ENCODE data around the gene SLC45A1.

The SLC45A1 gene

GRCh38 chr1:8329858-8330257, 11.9 kb downstream of the SLC45A1 start:
- H3K4me2 ChIP-seq (ENCODE audit: low read length): no peak overlapping the region
- H3K9ac ChIP-seq (ENCODE audit: low read depth, low read length): no peak overlapping the region
- no peaks in the 10 kb centered on the region for H3K36me3 ChIP-seq (ENCODE audit: insufficient read depth, low read length)
- H3K27me3 ChIP-seq (ENCODE audit: control insufficient read depth, insufficient read depth, low read length): no peaks in the 10 kb centered on the region
- H3K4me1 ChIP-seq (ENCODE audit: control insufficient read depth, insufficient read depth, low read length): peaks cover 2% of the 10 kb centered on the region
- H3K4me3 ChIP-seq (ENCODE audit: low read length): no peak overlapping the region
- no peaks in the 10 kb centered on the region for H3K9me3 ChIP-seq (replicated peaks; ENCODE audit: low read length)

GRCh38 chr1:8330271-8331125, 12.6 kb downstream of the SLC45A1 start:
- Histone ChIP-seq H3K9ac (ENCODE audit: low read depth, low read length) (no peak overlapping the region), H3K4me1 (ENCODE audit: control insufficient read depth, insufficient read depth, low read length) (peaks cover 2% of the 10 kb centered on the region), H3K9me3 (replicated peaks; ENCODE audit: low read length) (no peaks in the 10 kb centered on the region), H3K36me3 (ENCODE audit: insufficient read depth, low read length) (no peaks in the 10 kb centered on the region), H3K4me2 (ENCODE audit: low read length) (no peak overlapping the region), H3K4me3 (ENCODE audit: low read length) (no peak overlapping the region), H3K27me3 (ENCODE audit: control insufficient read depth, insufficient read depth, low read length) (no peaks in the 10 kb centered on the region)

- Histone ChIP-seq H3K4me2 (ENCODE audit: low read length) (no peak overlapping the region), H3K27me3 (ENCODE audit: control insufficient read depth, insufficient read depth, low read length) (no peaks in the 10 kb centered on the region), H3K36me3 (ENCODE audit: insufficient read depth, low read length) (no peaks in the 10 kb centered on the region), H3K4me3 (ENCODE audit: low read length) (no peak overlapping the region), H3K9me3 (replicated peaks; ENCODE audit: low read length) (no peaks in the 10 kb centered on the region), H3K9ac (ENCODE audit: low read depth, low read length) (no peak overlapping the region), H3K4me1 (ENCODE audit: control insufficient read depth, insufficient read depth, low read length) (peaks cover 2% of the 10 kb centered on the region)
These were observed 14.9 kb downstream of the SLC45A1 start for GRCh38 chr1:8332806-8333205.

DNA sequence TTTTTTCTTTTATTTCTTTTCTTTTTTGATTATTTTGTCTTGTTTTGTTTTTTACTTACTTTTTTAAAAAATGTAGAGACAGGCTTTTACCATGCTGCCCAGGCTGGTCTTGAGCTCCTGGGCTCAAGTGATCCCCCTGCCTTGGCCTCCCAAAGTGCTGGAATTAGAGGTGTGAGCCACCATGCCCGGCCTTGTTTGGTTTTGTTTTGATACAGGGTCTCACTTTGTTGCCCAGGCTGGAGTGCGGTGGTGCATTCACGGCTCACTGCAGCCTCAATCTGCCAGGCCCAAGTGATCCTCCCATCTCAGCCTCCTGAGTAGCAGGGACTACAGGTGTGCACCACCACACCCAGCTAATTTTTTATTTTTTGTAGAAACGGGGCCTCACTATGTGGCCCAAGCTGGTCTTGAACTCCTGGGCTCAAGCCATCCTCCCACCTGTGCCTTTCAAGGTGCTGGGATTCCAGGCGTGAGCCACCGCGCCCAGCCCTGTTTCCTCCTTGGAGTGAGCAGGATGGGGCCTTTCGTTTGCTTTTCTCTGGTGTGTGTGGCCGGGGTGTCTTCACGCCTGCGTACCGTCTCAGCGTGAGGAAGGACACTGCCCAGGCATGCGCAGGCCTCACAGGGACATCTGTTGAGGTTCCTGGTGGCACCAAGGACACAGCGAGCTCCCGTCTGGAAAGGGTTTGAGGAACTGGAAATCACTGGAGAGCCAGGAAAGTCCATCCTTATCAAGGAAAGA, 15.5 kb downstream of the SLC45A1 start:
- Histone ChIP-seq H3K4me3 (ENCODE audit: low read length) (no peak overlapping the region), H3K9ac (ENCODE audit: low read depth, low read length) (no peak overlapping the region), H3K4me1 (ENCODE audit: control insufficient read depth, insufficient read depth, low read length) (peaks cover 2% of the 10 kb centered on the region), H3K4me2 (ENCODE audit: low read length) (no peak overlapping the region), H3K9me3 (replicated peaks; ENCODE audit: low read length) (no peaks in the 10 kb centered on the region), H3K36me3 (ENCODE audit: insufficient read depth, low read length) (no peaks in the 10 kb centered on the region), H3K27me3 (ENCODE audit: control insufficient read depth, insufficient read depth, low read length) (no peaks in the 10 kb centered on the region)

- Histone ChIP-seq H3K9me3 (replicated peaks; ENCODE audit: low read length) (no peaks in the 10 kb centered on the region), H3K36me3 (ENCODE audit: insufficient read depth, low read length) (no peaks in the 10 kb centered on the region), H3K4me3 (ENCODE audit: low read length) (no peak overlapping the region), H3K27me3 (ENCODE audit: control insufficient read depth, insufficient read depth, low read length) (no peaks in the 10 kb centered on the region), H3K4me2 (ENCODE audit: low read length) (no peak overlapping the region), H3K4me1 (ENCODE audit: control insufficient read depth, insufficient read depth, low read length) (peaks cover 2% of the 10 kb centered on the region), H3K9ac (ENCODE audit: low read depth, low read length) (no peak overlapping the region)
These were observed 16.4 kb downstream of the SLC45A1 start for GRCh38 chr1:8334106-8334851.

GRCh38 chr1:8335246-8335645, 17.3 kb downstream of the SLC45A1 start:
- no peaks in the 10 kb centered on the region for H3K36me3 ChIP-seq (ENCODE audit: insufficient read depth, low read length)
- no peaks in the 10 kb centered on the region for H3K9me3 ChIP-seq (replicated peaks; ENCODE audit: low read length)
- no peak overlapping the region for H3K4me2 ChIP-seq (ENCODE audit: low read length)
- no peaks in the 10 kb centered on the region for H3K4me1 ChIP-seq (ENCODE audit: control insufficient read depth, insufficient read depth, low read length)
- H3K27me3 ChIP-seq (ENCODE audit: control insufficient read depth, insufficient read depth, low read length): no peaks in the 10 kb centered on the region
- no peak overlapping the region for H3K9ac ChIP-seq (ENCODE audit: low read depth, low read length)
- no peak overlapping the region for H3K4me3 ChIP-seq (ENCODE audit: low read length)

GRCh38 chr1:8337776-8338525, 20.0 kb downstream of the SLC45A1 start:
- Histone ChIP-seq H3K9me3 (replicated peaks; ENCODE audit: low read length) (no peaks in the 10 kb centered on the region), H3K9ac (ENCODE audit: low read depth, low read length) (no peak overlapping the region), H3K4me2 (ENCODE audit: low read length) (no peak overlapping the region), H3K4me3 (ENCODE audit: low read length) (no peak overlapping the region), H3K27me3 (ENCODE audit: control insufficient read depth, insufficient read depth, low read length) (no peaks in the 10 kb centered on the region), H3K36me3 (ENCODE audit: insufficient read depth, low read length) (no peaks in the 10 kb centered on the region), H3K4me1 (ENCODE audit: control insufficient read depth, insufficient read depth, low read length) (peaks cover 9% of the 10 kb centered on the region)

- Histone ChIP-seq H3K9me3 (replicated peaks; ENCODE audit: low read length) (no peaks in the 10 kb centered on the region), H3K4me3 (ENCODE audit: low read length) (no peak overlapping the region), H3K4me1 (ENCODE audit: control insufficient read depth, insufficient read depth, low read length) (peaks cover 15% of the 10 kb centered on the region), H3K9ac (ENCODE audit: low read depth, low read length) (no peak overlapping the region), H3K4me2 (ENCODE audit: low read length) (no peak overlapping the region), H3K27me3 (ENCODE audit: control insufficient read depth, insufficient read depth, low read length) (no peaks in the 10 kb centered on the region), H3K36me3 (ENCODE audit: insufficient read depth, low read length) (no peaks in the 10 kb centered on the region)
These were observed 20.8 kb downstream of the SLC45A1 start for GRCh38 chr1:8338526-8339202.

- Histone ChIP-seq H3K27me3 (ENCODE audit: control insufficient read depth, insufficient read depth, low read length) (no peaks in the 10 kb centered on the region), H3K36me3 (ENCODE audit: insufficient read depth, low read length) (no peaks in the 10 kb centered on the region)
These were observed 21.3 kb downstream of the SLC45A1 start for GRCh38 chr1:8339203-8339600.

DNA sequence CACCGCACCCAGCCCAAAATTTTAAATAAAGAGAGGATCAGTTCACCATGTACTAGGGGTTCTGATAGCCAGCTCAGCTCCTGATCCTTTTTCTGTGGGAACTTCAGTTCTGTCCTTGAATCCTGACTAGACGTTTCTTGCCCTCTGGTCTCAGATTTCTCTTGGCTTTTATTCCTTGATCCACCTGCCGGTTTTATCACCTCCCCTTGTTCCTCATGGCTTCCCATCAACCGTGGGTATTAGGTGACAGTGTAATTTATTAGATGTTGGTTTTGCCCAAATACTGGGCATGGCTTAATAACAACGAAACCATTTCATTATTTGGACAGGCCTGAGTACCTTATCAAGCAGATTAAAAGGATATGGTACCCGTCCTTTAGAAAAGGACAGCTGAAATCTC, 22.5 kb downstream of the SLC45A1 start:
- H3K9ac ChIP-seq (ENCODE audit: low read depth, low read length): no peak overlapping the region
- H3K9me3 ChIP-seq (replicated peaks; ENCODE audit: low read length): no peaks in the 10 kb centered on the region
- no peak overlapping the region for H3K4me2 ChIP-seq (ENCODE audit: low read length)
- no peaks in the 10 kb centered on the region for H3K27me3 ChIP-seq (ENCODE audit: control insufficient read depth, insufficient read depth, low read length)
- H3K4me3 ChIP-seq (ENCODE audit: low read length): no peak overlapping the region
- no peaks in the 10 kb centered on the region for H3K36me3 ChIP-seq (ENCODE audit: insufficient read depth, low read length)
- H3K4me1 ChIP-seq (ENCODE audit: control insufficient read depth, insufficient read depth, low read length): peaks cover 24% of the 10 kb centered on the region

More at GRCh38 chr1:8339203-8339600, 21.3 kb downstream of the SLC45A1 start:
- Histone ChIP-seq H3K4me3 (ENCODE audit: low read length) (no peak overlapping the region), H3K9me3 (replicated peaks; ENCODE audit: low read length) (no peaks in the 10 kb centered on the region), H3K4me1 (ENCODE audit: control insufficient read depth, insufficient read depth, low read length) (peaks cover 20% of the 10 kb centered on the region), H3K9ac (ENCODE audit: low read depth, low read length) (no peak overlapping the region), H3K4me2 (ENCODE audit: low read length) (no peak overlapping the region)

All from skeletal muscle satellite cell (primary cell).